GM12878 (cell line): ENCODE data around the gene CBLB. TPM values are rescaled to one million over a fixed set of nuclear protein-coding genes. Genes with fewer than 3 reads are reported as not detected.

Experiments used
- ATAC-seq: fragments of 200-7000 bp; cut with Tn5 transposase; 3 replicates; pipeline ENCODE4 v1.9.1; 2020; ENCODE audit warnings: mild to moderate bottlenecking, moderate library complexity
- BruUV-seq: library from RNA; stranded (reverse); fragments of 400-500 nt; replicated peaks from 2 replicates; lab custom pipeline; 2021; lab: Mats Ljungman, UMichigan
- CTCF ChIA-PET: fragments of 300-600 bp; sonication (Branson Sonifier 250); formaldehyde crosslinking; extraction: SDS; loops from one replicate; lab custom pipeline; 2021; ENCODE audit warnings: inconsistent platforms; lab: Yijun Ruan, JAX
- POLR2A ChIA-PET: fragments of 350-600 bp; formaldehyde crosslinking; extraction: SDS; loops from one replicate; lab custom pipeline; 2021; ENCODE audit warnings: inconsistent platforms; lab: Charles Lee
- RAD21 ChIA-PET: fragments of 300-600 bp; sonication (Branson Sonifier 250); formaldehyde crosslinking; loops from one replicate; lab custom pipeline; 2023; ENCODE audit warnings: antibody characterized with exemption; ENCODE audit not compliant: unreplicated experiment; lab: Charles Lee
- SMC1A ChIA-PET: fragments of 300-600 bp; sonication (Branson Sonifier 250); formaldehyde crosslinking; loops from one replicate; lab custom pipeline; 2023; ENCODE audit not compliant: unreplicated experiment, uncharacterized antibody; lab: Charles Lee
- DNase-seq: peaks from one replicate; pipeline ENCODE4 v3.0.0-alpha.2; 2011; ENCODE audit warnings: low read depth, low spot score
- FAIRE-seq: peaks from 3 replicates; lab custom pipeline; 2011; peaks lifted over from hg19 to GRCh38; lab: Jason Lieb, UNC
- H2AFZ ChIP-seq: 2 replicates; pipeline ENCODE4 v1.6.0; 2011; ENCODE audit warnings: low read depth, low read length, control low read depth; ENCODE audit not compliant: control insufficient read depth
- H3K27ac ChIP-seq: 2 replicates; pipeline ENCODE4 v1.5.1; 2011; ENCODE audit warnings: control low read depth; ENCODE audit not compliant: control insufficient read depth, insufficient read depth
- H3K27me3 ChIP-seq, 2 experiments: replicated peaks in 1 of 2; 2 replicates each; pipeline versions ENCODE4 v1.6.0 to v1.6.1; 2011; ENCODE audit warnings: low read length in 1 of 2; ENCODE audit not compliant: control insufficient read depth in 2 of 2, insufficient read depth in 2 of 2
- H3K36me3 ChIP-seq, 2 experiments: 2 replicates each; pipeline ENCODE4 v1.5.1; 2011; ENCODE audit warnings: low read length in 1 of 2; ENCODE audit not compliant: control insufficient read depth in 2 of 2, insufficient read depth in 2 of 2
- H3K4me1 ChIP-seq: 2 replicates; pipeline ENCODE4 v1.6.1; 2011; ENCODE audit warnings: mild to moderate bottlenecking, low read length, moderate library complexity, mixed read lengths; ENCODE audit not compliant: control insufficient read depth, insufficient read depth
- H3K4me2 ChIP-seq: 2 replicates; pipeline ENCODE4 v1.6.0; 2011; ENCODE audit warnings: control low read depth; ENCODE audit not compliant: control insufficient read depth, insufficient read depth
- H3K4me3 ChIP-seq: fragments of 200-600 bp; sonication (generic); 2 replicates; pipeline ENCODE4 v1.5.1; 2016
- H3K79me2 ChIP-seq: 2 replicates; pipeline ENCODE4 v1.6.0; 2011; ENCODE audit warnings: low read length; ENCODE audit not compliant: control insufficient read depth, insufficient read depth
- H3K9ac ChIP-seq: 2 replicates; pipeline ENCODE4 v1.8.0; 2011; ENCODE audit warnings: low read length, control low read depth, mixed read lengths; ENCODE audit not compliant: control insufficient read depth, insufficient read depth
- H3K9me3 ChIP-seq: replicated peaks from 3 replicates; pipeline ENCODE4 v1.5.1; 2011; ENCODE audit warnings: mild to moderate bottlenecking, low read length; ENCODE audit not compliant: control insufficient read depth, insufficient read depth
- H4K20me1 ChIP-seq: 2 replicates; pipeline ENCODE4 v1.6.0; 2011; ENCODE audit not compliant: control insufficient read depth, insufficient read depth
- CBX3 ChIP-seq: fragments of 200-600 bp; sonication (generic); IDR thresholded peaks from 2 replicates; pipeline ENCODE4 v1.6.1; 2016; ENCODE audit warnings: low read depth, borderline replicate concordance
- CEBPZ ChIP-seq: fragments of 150-350 bp; IDR thresholded peaks from 2 replicates; pipeline ENCODE4 v1.6.1; 2016; ENCODE audit warnings: low read depth, low read length
- JUNB ChIP-seq: IDR thresholded peaks from 2 replicates; pipeline ENCODE4 v1.6.1; 2016; ENCODE audit warnings: antibody characterized with exemption, mild to moderate bottlenecking
- KDM1A ChIP-seq: fragments of 200-600 bp; sonication (generic); IDR thresholded peaks from 2 replicates; pipeline ENCODE4 v1.6.1; 2016; ENCODE audit warnings: borderline replicate concordance
- MTA2 ChIP-seq: fragments of 450-650 bp; IDR thresholded peaks from 2 replicates; pipeline ENCODE4 v1.6.1; 2016; ENCODE audit warnings: low read depth, mild to moderate bottlenecking, moderate library complexity
- MTA3 ChIP-seq: IDR thresholded peaks from 2 replicates; pipeline ENCODE4 v1.6.1; 2012; ENCODE audit warnings: low read length, inconsistent platforms, borderline replicate concordance
- RELA ChIP-seq: fragments of 450-650 bp; IDR thresholded peaks from 2 replicates; pipeline ENCODE4 v1.8.0; 2014; ENCODE audit warnings: borderline replicate concordance; ENCODE audit not compliant: partially characterized antibody
- RUNX3 ChIP-seq: IDR thresholded peaks from 2 replicates; pipeline ENCODE4 v1.6.1; 2012; ENCODE audit warnings: low read length, inconsistent platforms
- SMC3 ChIP-seq: IDR thresholded peaks from 2 replicates; pipeline ENCODE4 v1.6.1; 2011; ENCODE audit warnings: low read length, improper control_type of control experiment, borderline replicate concordance
- SREBF2 ChIP-seq: IDR thresholded peaks from 2 replicates; pipeline ENCODE4 v1.6.1; 2012; ENCODE audit warnings: mild to moderate bottlenecking, low read length
- ZNF384 ChIP-seq: IDR thresholded peaks from 2 replicates; pipeline ENCODE4 v1.6.1; 2012; ENCODE audit warnings: low read depth, mild to moderate bottlenecking, low read length, improper control_type of control experiment, borderline replicate concordance
- WGBS: methylation state at CpG from one replicate; pipeline ENCODE4 v1.1.6; 2016; ENCODE audit warnings: low lambda C conversion rate; ENCODE audit not compliant: insufficient replicate concordance, insufficient coverage; ENCODE audit errors: missing lambda C conversion rate; 5-methylcytosine and 5-hydroxymethylcytosine counted together
- in situ Hi-C: fragments of 300-500 bp; cut with MboI; formaldehyde crosslinking; loops from 9 replicates; pipeline ENCODE4 v1.14.3; 2018; ENCODE audit warnings: mixed read lengths
- intact Hi-C: fragments of 100-400 bp; cut with micrococcal nuclease; formaldehyde crosslinking; loops from one replicate; pipeline ENCODE4 v1.14.2; 2022; ENCODE audit not compliant: unreplicated experiment
- polyA plus RNA-seq, 11 experiments: library from polyadenylated mRNA; depleted of rRNA in 4 of 11; unstranded in 6 of 11; stranded (reverse) in 5 of 11; fragments of >200 nt; fragmentation: Nextera tagmentation in 4 of 11; fragmentation: Illumina TruSeq in 1 of 11; extraction: Ambion mirVana in 4 of 11; extraction: Trizol in 1 of 11; gene quantifications; 1 replicate in 1 of 11; 2 replicates in 10 of 11; pipeline versions ENCODE4 v1.2.1 to v1.2.3, GENCODE V29; 2011 to 2016; ENCODE audit warnings: inconsistent platforms in 2 of 11, missing spikeins in 2 of 11, low read depth in 1 of 11
- total RNA-seq, 4 experiments: library from RNA; depleted of rRNA in 3 of 4; stranded (reverse); fragments of >200 nt in 3 of 4; fragmentation: Illumina TruSeq in 1 of 4; extraction: Trizol in 1 of 4; gene quantifications; 2 replicates each; pipeline versions ENCODE4 v1.2.1 to v1.2.3, GENCODE V29; 2013 to 2021
- TF ChIP-seq, protein P1 (sequence below), 3 experiments: IDR thresholded peaks in 2 of 3; conservative IDR thresholded peaks in 1 of 3; 2 replicates each; pipeline ENCODE4 v1.5.1; 2011; ENCODE audit warnings: low read depth in 3 of 3, low read length in 3 of 3, mild to moderate bottlenecking in 3 of 3, control low read depth in 2 of 3, moderate library complexity in 2 of 3, inconsistent platforms in 1 of 3, mixed read lengths in 1 of 3; ENCODE audit not compliant: control insufficient read depth in 2 of 3, insufficient read depth in 1 of 3; ENCODE audit errors: extremely low read depth in 1 of 3
- TF ChIP-seq, protein P2 (sequence below): fragments of 450-650 bp; IDR thresholded peaks from 2 replicates; pipeline ENCODE4 v1.6.1; 2018; ENCODE audit warnings: mild to moderate bottlenecking, low read depth, moderate library complexity; ENCODE audit not compliant: partially characterized antibody

Gene CBLB
- total and polyA plus RNA-seq, 10 of the 15 experiments (the other 5 are each of a cell fraction or from before 2014, with no cell fraction given) = 17.2 to 107 (median 41.9) TPM

GRCh38 chr3:105619651-105620050 lies 249.2 kb downstream of the CBLB start:
- ChIA-PET SMC1A (no interaction called here), POLR2A (no interaction called here), CTCF (no interaction called here), RAD21 (no interaction called here)
- FAIRE-seq (no peak), DNase-seq (no peak), ATAC-seq (no peak)
- in situ Hi-C loops = no loop called here
- Histone ChIP-seq H3K36me3 (no peaks in the 10 kb centered on the region), H3K4me2 (no peak overlapping the region), H3K4me3 (no peak overlapping the region), H4K20me1 (no peaks in the 10 kb centered on the region), H3K27ac (no peak overlapping the region), H2AFZ (no peak overlapping the region), H3K79me2 (no peaks in the 10 kb centered on the region), H3K9me3 (no peaks in the 10 kb centered on the region), H3K9ac (no peak overlapping the region), H3K4me1 (no peaks in the 10 kb centered on the region), H3K27me3 (no peaks in the 10 kb centered on the region)
- BruUV-seq = no TSS peak
- WGBS = 37% methylated on average over 2 of the region's 2 CpGs
- no peak for TF ChIP-seq KDM1A
- no peak for TF ChIP-seq MTA2
- TF ChIP-seq ZNF384 = no peak
- TF ChIP-seq MTA3 = no peak
- TF ChIP-seq CBX3 = no peak
- TF ChIP-seq, protein P1, sequence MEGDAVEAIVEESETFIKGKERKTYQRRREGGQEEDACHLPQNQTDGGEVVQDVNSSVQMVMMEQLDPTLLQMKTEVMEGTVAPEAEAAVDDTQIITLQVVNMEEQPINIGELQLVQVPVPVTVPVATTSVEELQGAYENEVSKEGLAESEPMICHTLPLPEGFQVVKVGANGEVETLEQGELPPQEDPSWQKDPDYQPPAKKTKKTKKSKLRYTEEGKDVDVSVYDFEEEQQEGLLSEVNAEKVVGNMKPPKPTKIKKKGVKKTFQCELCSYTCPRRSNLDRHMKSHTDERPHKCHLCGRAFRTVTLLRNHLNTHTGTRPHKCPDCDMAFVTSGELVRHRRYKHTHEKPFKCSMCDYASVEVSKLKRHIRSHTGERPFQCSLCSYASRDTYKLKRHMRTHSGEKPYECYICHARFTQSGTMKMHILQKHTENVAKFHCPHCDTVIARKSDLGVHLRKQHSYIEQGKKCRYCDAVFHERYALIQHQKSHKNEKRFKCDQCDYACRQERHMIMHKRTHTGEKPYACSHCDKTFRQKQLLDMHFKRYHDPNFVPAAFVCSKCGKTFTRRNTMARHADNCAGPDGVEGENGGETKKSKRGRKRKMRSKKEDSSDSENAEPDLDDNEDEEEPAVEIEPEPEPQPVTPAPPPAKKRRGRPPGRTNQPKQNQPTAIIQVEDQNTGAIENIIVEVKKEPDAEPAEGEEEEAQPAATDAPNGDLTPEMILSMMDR (IDR thresholded peaks at IDR 0.05 in 2 of 3, conservative IDR thresholded peaks at IDR 0.05 in 1 of 3; ENCODE audit: control insufficient read depth in 2 of 3, extremely low read depth in 1 of 3, insufficient read depth in 1 of 3, low read depth in 3 of 3, low read length in 3 of 3) = no peak
- no peak for TF ChIP-seq RUNX3
- no peak for TF ChIP-seq SMC3
- TF ChIP-seq, protein P2, sequence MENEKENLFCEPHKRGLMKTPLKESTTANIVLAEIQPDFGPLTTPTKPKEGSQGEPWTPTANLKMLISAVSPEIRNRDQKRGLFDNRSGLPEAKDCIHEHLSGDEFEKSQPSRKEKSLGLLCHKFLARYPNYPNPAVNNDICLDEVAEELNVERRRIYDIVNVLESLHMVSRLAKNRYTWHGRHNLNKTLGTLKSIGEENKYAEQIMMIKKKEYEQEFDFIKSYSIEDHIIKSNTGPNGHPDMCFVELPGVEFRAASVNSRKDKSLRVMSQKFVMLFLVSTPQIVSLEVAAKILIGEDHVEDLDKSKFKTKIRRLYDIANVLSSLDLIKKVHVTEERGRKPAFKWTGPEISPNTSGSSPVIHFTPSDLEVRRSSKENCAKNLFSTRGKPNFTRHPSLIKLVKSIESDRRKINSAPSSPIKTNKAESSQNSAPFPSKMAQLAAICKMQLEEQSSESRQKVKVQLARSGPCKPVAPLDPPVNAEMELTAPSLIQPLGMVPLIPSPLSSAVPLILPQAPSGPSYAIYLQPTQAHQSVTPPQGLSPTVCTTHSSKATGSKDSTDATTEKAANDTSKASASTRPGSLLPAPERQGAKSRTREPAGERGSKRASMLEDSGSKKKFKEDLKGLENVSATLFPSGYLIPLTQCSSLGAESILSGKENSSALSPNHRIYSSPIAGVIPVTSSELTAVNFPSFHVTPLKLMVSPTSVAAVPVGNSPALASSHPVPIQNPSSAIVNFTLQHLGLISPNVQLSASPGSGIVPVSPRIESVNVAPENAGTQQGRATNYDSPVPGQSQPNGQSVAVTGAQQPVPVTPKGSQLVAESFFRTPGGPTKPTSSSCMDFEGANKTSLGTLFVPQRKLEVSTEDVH = no peak
- TF ChIP-seq SREBF2 = no peak
- TF ChIP-seq CEBPZ = no peak
- TF ChIP-seq RELA = no peak
- no peak for TF ChIP-seq JUNB
- intact Hi-C loops = no loop called here
